Osteocyte (in vitro differentiated cells): ENCODE measurements around the gene CYTH2. TPM values are rescaled to one million over a fixed set of nuclear protein-coding genes. Genes with fewer than 3 reads are reported as not detected.

Experiments
- DNase-seq: peaks from one replicate; pipeline ENCODE4 v3.0.0; 2021; ENCODE audit warnings: mixed read lengths; ENCODE audit not compliant: unreplicated experiment; ENCODE audit errors: extremely low spot score
- H3K27ac Mint-ChIP-seq: one replicate; pipeline ENCODE4 v1.8.0; 2021; ENCODE audit warnings: mild to moderate bottlenecking, mixed read lengths; ENCODE audit not compliant: unreplicated experiment
- H3K27me3 Mint-ChIP-seq: one replicate; pipeline ENCODE4 v1.8.0; 2021; ENCODE audit warnings: mixed read lengths; ENCODE audit not compliant: unreplicated experiment
- H3K36me3 Mint-ChIP-seq: one replicate; pipeline ENCODE4 v1.8.0; 2021; ENCODE audit warnings: mixed read lengths; ENCODE audit not compliant: unreplicated experiment
- H3K4me1 Mint-ChIP-seq: one replicate; pipeline ENCODE4 v1.8.0; 2021; ENCODE audit warnings: mixed read lengths; ENCODE audit not compliant: unreplicated experiment
- H3K4me3 Mint-ChIP-seq: one replicate; pipeline ENCODE4 v1.8.0; 2021; ENCODE audit warnings: mild to moderate bottlenecking, moderate library complexity, mixed read lengths; ENCODE audit not compliant: unreplicated experiment
- H3K9me3 Mint-ChIP-seq: one replicate; pipeline ENCODE4 v1.8.0; 2021; ENCODE audit warnings: mixed read lengths; ENCODE audit not compliant: unreplicated experiment
- total RNA-seq: library from RNA; stranded (reverse); gene quantifications from 2 replicates; pipeline ENCODE4 v1.2.1, GENCODE V29; 2021
- TF ChIP-seq, protein P1 (sequence below): fragments of 200-600 bp; sonication (generic); IDR thresholded peaks from 2 replicates; pipeline ENCODE4 v1.5.0; 2021; ENCODE audit warnings: antibody characterized with exemption, mild to moderate bottlenecking, moderate library complexity

CYTH2 gene
- total RNA-seq, 1 donor from 2014 or later = 107 TPM

DNA sequence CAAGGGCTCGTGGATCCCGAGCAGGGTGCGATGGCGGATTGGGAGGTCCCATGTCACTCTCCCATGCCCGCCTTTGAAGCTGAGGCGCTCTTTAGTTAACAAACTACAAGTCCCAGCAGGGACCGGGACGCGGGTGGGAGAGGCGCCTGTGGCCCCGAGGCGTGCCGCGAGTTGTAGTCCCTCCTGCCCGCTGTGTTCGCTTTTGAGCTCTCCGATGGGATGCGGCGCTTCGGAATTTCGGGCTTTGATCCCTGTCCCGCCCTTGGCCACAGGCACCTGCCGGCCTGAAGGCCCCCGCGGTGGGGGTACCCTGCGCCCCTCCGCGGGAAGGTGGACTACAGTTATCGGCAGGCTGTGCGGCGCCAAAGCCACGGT, 11.0 kb downstream of the CYTH2 start:
- Mint-ChIP-seq H3K4me1 (peaks cover 19% of the 10 kb centered on the region), H3K9me3 (no peaks in the 10 kb centered on the region), H3K4me3 (no peak overlapping the region), H3K36me3 (peaks cover 14% of the 10 kb centered on the region), H3K27ac (no peak overlapping the region), H3K27me3 (no peaks in the 10 kb centered on the region)
- no peak for DNase-seq
- TF ChIP-seq, protein P1, sequence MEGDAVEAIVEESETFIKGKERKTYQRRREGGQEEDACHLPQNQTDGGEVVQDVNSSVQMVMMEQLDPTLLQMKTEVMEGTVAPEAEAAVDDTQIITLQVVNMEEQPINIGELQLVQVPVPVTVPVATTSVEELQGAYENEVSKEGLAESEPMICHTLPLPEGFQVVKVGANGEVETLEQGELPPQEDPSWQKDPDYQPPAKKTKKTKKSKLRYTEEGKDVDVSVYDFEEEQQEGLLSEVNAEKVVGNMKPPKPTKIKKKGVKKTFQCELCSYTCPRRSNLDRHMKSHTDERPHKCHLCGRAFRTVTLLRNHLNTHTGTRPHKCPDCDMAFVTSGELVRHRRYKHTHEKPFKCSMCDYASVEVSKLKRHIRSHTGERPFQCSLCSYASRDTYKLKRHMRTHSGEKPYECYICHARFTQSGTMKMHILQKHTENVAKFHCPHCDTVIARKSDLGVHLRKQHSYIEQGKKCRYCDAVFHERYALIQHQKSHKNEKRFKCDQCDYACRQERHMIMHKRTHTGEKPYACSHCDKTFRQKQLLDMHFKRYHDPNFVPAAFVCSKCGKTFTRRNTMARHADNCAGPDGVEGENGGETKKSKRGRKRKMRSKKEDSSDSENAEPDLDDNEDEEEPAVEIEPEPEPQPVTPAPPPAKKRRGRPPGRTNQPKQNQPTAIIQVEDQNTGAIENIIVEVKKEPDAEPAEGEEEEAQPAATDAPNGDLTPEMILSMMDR = no peak

- TF ChIP-seq, protein P1 = no peak
- Mint-ChIP-seq H3K27me3 (no peaks in the 10 kb centered on the region), H3K4me1 (peaks cover 19% of the 10 kb centered on the region), H3K4me3 (no peak overlapping the region), H3K9me3 (no peaks in the 10 kb centered on the region), H3K36me3 (peaks cover 7% of the 10 kb centered on the region), H3K27ac (no peak overlapping the region)
- no peak for DNase-seq
These were observed 11.7 kb downstream of the CYTH2 start for GRCh38 chr19:48480558-48481500.

DNA sequence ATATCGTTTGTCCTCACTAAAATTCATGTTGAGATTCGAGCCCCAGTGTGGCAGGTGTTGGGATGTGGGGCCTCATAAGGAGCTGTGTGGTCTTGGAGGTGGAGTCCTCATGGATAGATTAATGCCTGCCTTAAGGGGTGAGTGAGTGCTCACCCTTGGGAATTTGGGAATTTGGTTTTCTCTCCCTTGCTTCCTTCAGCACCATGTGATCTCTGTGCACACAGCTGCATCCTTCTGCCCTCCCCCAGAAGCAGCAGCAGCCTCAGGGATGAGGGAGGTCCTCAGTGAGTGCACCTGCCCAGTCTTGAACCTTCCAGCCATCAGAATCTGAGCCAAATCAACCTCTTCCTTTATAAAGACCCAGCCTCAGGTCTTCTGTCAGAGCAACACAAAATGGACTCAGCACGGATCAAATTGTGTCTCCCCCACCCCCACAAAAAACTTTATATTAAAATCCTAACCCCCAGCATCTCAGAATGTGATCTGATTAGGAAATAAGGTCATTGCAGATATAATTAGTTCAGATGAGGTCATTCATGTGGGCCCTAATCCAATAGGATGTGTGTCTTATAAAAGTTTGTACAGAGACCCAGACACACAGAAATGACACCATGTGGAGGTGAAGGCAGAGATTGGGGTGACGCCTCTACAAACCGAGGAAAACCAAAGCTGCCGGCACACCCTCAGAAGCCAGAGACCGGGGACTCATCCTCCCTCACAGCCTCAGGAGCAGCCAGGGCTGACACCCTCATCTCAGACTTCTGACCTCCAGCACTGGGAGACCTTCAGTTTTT, 12.9 kb downstream of the CYTH2 start:
- no peak overlapping the region for H3K4me3 Mint-ChIP-seq
- H3K27me3 Mint-ChIP-seq = no peaks in the 10 kb centered on the region
- no peaks in the 10 kb centered on the region for H3K9me3 Mint-ChIP-seq

DNA sequence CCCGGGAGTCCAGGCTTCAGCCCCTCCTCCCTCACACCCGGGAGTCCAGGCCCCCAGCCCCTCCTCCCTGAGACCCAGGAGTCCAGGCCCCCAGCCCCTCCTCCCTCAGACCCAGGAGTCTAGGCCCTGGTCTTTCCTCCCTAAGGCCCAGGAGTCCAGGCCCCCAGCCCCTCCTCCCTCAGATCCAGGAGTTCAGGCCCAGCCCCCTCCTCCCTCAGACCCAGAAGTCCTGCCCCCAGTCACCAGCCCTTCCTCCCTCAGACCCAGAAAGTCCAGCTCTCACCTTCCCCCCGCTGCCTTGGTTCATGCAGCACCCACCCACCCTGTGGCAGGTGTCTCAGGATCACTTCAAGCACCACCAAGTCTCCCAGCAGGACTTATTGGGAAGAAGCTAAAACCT, 14.1 kb downstream of the CYTH2 start:
- H3K27me3 Mint-ChIP-seq = no peaks in the 10 kb centered on the region
- H3K27ac Mint-ChIP-seq = no peak overlapping the region
- H3K4me1 Mint-ChIP-seq = peaks cover 33% of the 10 kb centered on the region
- no peak for DNase-seq
- peaks cover 2% of the 10 kb centered on the region for H3K36me3 Mint-ChIP-seq
- H3K9me3 Mint-ChIP-seq = no peaks in the 10 kb centered on the region
- TF ChIP-seq, protein P1 = no peak
- H3K4me3 Mint-ChIP-seq = no peak overlapping the region

More for the DNA sequence above, 12.9 kb downstream of the CYTH2 start:
- peak overlapping the region; percentile 38 for H3K27ac Mint-ChIP-seq
- H3K4me1 Mint-ChIP-seq = peaks cover 23% of the 10 kb centered on the region
- H3K36me3 Mint-ChIP-seq = peaks cover 2% of the 10 kb centered on the region
- DNase-seq = no peak
- TF ChIP-seq, protein P1 = no peak
